Lower leg skin (tissue), 4 donors: ENCODE results near the gene MIER3. TPM values are rescaled to one million over a fixed set of nuclear protein-coding genes. Genes with fewer than 3 reads are reported as not detected.

ENCODE experiments used
- DNase-seq, 2 donors: peaks; one replicate each; pipeline ENCODE4 v3.0.0-alpha.2; 2019; ENCODE audit warnings: low spot score in 2 of 2
- H3K4me3 ChIP-seq: fragments of 200-600 bp; sonication (generic); 2 replicates; pipeline ENCODE4 v1.5.1; 2017; ENCODE audit warnings: mild to moderate bottlenecking, low read depth; ENCODE audit not compliant: poor library complexity, severe bottlenecking
- CTCF ChIP-seq, 3 donors: fragments of 450-650 bp; IDR thresholded peaks; one replicate each; pipeline ENCODE4 v1.5.1; 2016; ENCODE audit warnings: antibody characterized with exemption in 3 of 3, mild to moderate bottlenecking in 3 of 3, moderate library complexity in 2 of 3
- POLR2A ChIP-seq, 2 donors: fragments of 450-650 bp; IDR thresholded peaks; one replicate each; pipeline ENCODE4 v1.6.1; 2016 to 2017; ENCODE audit warnings: antibody characterized with exemption in 2 of 2, mild to moderate bottlenecking in 1 of 2, moderate library complexity in 1 of 2
- WGBS, 2 donors: methylation state at CpG; one replicate each; pipeline ENCODE4 v1.1.5; 2018; 5-methylcytosine and 5-hydroxymethylcytosine counted together
- intact Hi-C: fragments of 100-400 bp; cut with DNase I; formaldehyde crosslinking; loops from one replicate; pipeline ENCODE4 v1.15.0; 2023; ENCODE audit warnings: low total_unique reads
- total RNA-seq, 4 donors: library from RNA; depleted of rRNA; stranded (reverse); fragments of >200 nt; gene quantifications; one replicate each; pipeline ENCODE4 v1.1.0, GENCODE V29; 2016

MIER3 gene
- total RNA-seq, 4 donors from 2014 or later, result 15.7 to 32.5 (median 25.2) TPM

- H3K4me3 ChIP-seq, result no peak overlapping the region
- TF ChIP-seq CTCF (IDR thresholded peaks at IDR 0.05) (no peak), POLR2A (IDR thresholded peaks at IDR 0.05) (no peak)
- DNase-seq, result no peak
- intact Hi-C loops, result no loop called here
These were observed 4.9 kb downstream of the MIER3 start for GRCh38 chr5:56947052-56947451.

- intact Hi-C loops, result no loop called here
These were observed 9.9 kb downstream of the MIER3 start for GRCh38 chr5:56941981-56942380.

DNA sequence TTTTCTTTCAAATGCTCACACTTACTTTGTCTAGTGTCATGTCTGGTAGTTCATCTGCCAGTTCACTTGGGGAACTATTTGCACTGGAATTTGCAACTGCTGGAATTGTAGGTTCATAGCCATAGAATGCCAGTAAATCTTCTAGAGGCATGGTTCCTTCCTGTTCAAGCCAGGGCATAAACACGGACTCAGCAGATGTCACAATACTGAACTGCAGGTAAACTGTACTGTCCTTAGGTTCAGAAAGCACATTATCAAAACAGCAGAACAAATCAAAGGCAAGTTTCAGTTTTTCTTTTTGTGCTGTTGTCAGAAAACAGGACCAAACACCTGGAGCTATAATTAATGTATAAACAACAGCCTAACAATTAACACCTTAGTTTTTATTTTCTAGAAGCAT lies 13.1 kb downstream of the MIER3 start:
- H3K4me3 ChIP-seq, result no peak overlapping the region
- DNase-seq, result no peak
- TF ChIP-seq CTCF (IDR thresholded peaks at IDR 0.05) (no peak), POLR2A (IDR thresholded peaks at IDR 0.05) (no peak)
- 54 to 70% methylated on average over 1 of the region's 1 CpG for whole genome bisulfite sequencing, 2 donors
- intact Hi-C loops, result no loop called here

More at GRCh38 chr5:56941981-56942380, 9.9 kb downstream of the MIER3 start:
- TF ChIP-seq CTCF (IDR thresholded peaks at IDR 0.05) (no peak), POLR2A (IDR thresholded peaks at IDR 0.05) (no peak)
- H3K4me3 ChIP-seq, result no peak overlapping the region
- 5 to 11% methylated on average over 1 of the region's 1 CpG for WGBS, 2 donors
- DNase-seq, result no peak

- no peak for DNase-seq
- intact Hi-C loops, result no loop called here
- H3K4me3 ChIP-seq, result no peak overlapping the region
- 80 to 84% methylated on average over 1 of the region's 1 CpG for WGBS, 2 donors
- TF ChIP-seq POLR2A (IDR thresholded peaks at IDR 0.05) (no peak), CTCF (IDR thresholded peaks at IDR 0.05) (no peak)
These were observed 17.6 kb downstream of the MIER3 start for GRCh38 chr5:56934325-56934724.

DNA sequence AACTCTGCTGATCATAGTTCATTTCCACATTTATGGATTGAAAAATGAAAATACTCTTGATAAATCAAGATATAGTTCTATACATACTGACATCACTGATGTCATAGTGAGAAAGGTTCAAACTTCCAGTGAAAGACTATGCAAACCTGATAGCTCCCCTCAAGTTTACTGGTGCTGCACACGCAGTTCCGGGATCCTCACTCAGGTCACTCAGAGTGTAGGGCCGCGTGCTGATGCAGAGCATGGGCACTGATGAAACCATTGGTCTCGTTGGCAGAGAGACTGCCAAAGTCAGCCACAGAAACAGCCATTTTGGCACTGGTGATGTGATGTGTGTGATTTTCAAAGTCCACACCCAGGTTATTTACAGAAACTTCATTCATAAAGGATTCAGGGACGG lies 29.0 kb downstream of the MIER3 start:
- intact Hi-C loops, result no loop called here
- 91 to 97% methylated on average over 6 of the region's 6 CpGs for WGBS, 2 donors

More for the DNA sequence above, 29.0 kb downstream of the MIER3 start:
- no peak for TF ChIP-seq POLR2A (IDR thresholded peaks at IDR 0.05)
- no peak for TF ChIP-seq CTCF (IDR thresholded peaks at IDR 0.05)
- no peak overlapping the region for H3K4me3 ChIP-seq
- no peak for DNase-seq
